ENCODE results near the gene SMIM9.

The SMIM9 gene

DNA sequence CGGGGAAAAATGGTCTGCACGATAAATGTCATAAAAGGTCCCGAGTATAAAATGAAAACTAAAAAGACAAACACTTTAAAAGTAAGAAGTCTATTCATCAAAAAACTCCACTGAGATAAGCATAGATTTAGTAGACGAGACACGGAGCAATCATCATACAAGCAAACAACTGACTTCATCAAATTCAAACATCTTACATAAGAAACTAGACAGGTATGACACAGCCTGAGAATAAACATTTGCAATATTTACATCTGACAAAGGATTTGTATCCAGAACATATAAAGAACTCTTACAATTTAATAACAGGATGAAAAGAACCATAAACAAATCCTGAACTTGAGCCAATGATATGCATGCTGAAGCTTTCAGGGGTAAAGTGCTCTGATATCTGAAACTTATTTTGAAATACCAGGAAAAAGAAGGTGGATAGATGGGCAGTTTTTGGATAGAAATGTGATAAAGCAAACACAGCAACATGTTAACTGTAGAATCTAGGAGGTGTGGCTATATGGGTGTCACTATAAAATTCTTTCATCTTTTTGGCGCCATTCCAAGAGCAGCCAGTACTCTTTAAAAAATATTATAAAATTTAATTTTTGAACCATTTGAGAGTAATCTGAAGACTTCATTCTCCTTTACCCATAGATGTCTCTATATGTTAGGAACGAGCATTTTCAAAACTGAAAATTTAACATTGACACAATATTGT is 41.2 kb downstream of the SMIM9 start:
- POLR2A ChIA-PET, result no interaction called here
- H3K4me1 ChIP-seq (ENCODE audit: control insufficient read depth, insufficient read depth, low read length), result peaks cover 10% of the 10 kb centered on the region; the same call in 1 of the 2 replicates
- no peaks in the 10 kb centered on the region for H3K9me3 ChIP-seq (ENCODE audit: control insufficient read depth, insufficient read depth, low read depth, low read length)
- no peak overlapping the region for H3K27ac ChIP-seq (ENCODE audit: extremely low read depth, low read depth, low read length)
- CTCF ChIA-PET, result interaction anchor here (0.7 to 1.0 kb wide), 2 partner anchors 40 to 44 kb away, joined by 4 read pairs; no protein-coding TSS in a partner anchor
- peaks cover 0 to 9% of the 10 kb centered on the region in 2 experiments; a peak in 1 of 3 replicates for H3K36me3 ChIP-seq (ENCODE audit: control insufficient read depth in 2 of 2, insufficient read depth in 1 of 2, low read length in 2 of 2)
- TF ChIP-seq ZIC2 (tag by site-specific recombination; IDR thresholded peaks at IDR 0.05), result no peak
- TF ChIP-seq, protein P1, sequence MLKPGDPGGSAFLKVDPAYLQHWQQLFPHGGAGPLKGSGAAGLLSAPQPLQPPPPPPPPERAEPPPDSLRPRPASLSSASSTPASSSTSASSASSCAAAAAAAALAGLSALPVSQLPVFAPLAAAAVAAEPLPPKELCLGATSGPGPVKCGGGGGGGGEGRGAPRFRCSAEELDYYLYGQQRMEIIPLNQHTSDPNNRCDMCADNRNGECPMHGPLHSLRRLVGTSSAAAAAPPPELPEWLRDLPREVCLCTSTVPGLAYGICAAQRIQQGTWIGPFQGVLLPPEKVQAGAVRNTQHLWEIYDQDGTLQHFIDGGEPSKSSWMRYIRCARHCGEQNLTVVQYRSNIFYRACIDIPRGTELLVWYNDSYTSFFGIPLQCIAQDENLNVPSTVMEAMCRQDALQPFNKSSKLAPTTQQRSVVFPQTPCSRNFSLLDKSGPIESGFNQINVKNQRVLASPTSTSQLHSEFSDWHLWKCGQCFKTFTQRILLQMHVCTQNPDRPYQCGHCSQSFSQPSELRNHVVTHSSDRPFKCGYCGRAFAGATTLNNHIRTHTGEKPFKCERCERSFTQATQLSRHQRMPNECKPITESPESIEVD (tag by site-specific recombination; IDR thresholded peaks at IDR 0.05), result peak; percentile 77
- no peak overlapping the region for H3K4me3 ChIP-seq (ENCODE audit: low read depth, low read length)

- TF ChIP-seq GLIS1 (tag by site-specific recombination; IDR thresholded peaks at IDR 0.05), result no peak
- TF ChIP-seq ZSCAN4 (tag by site-specific recombination; IDR thresholded peaks at IDR 0.05), result no peak
- TF ChIP-seq PRDM10 (tag by site-specific recombination; IDR thresholded peaks at IDR 0.05), result no peak
- TF ChIP-seq ZNF175 (tag by site-specific recombination; IDR thresholded peaks at IDR 0.05), result no peak
- no peak for TF ChIP-seq ZNF629 (tag by site-specific recombination; IDR thresholded peaks at IDR 0.05)
- TF ChIP-seq ZNF521 (tag by site-specific recombination; IDR thresholded peaks at IDR 0.05), result no peak
- no peak for TF ChIP-seq ZNF132 (tag by site-specific recombination; IDR thresholded peaks at IDR 0.05; ENCODE audit: borderline replicate concordance)
- TF ChIP-seq YY2 (tag by site-specific recombination; IDR thresholded peaks at IDR 0.05), result no peak
- no peak for TF ChIP-seq ZNF610 (tag by site-specific recombination; IDR thresholded peaks at IDR 0.05; ENCODE audit: borderline replicate concordance)
- TF ChIP-seq ZNF140 (tag by site-specific recombination; IDR thresholded peaks at IDR 0.05), result no peak
- no peak for TF ChIP-seq ZNF510 (tag by site-specific recombination; IDR thresholded peaks at IDR 0.05; ENCODE audit: insufficient replicate concordance)
- TF ChIP-seq ZNF324 (tag by site-specific recombination; IDR thresholded peaks at IDR 0.05), result no peak
- TF ChIP-seq GLIS2 (tag by site-specific recombination; IDR thresholded peaks at IDR 0.05), result no peak
- TF ChIP-seq ZSCAN16 (tag by site-specific recombination; IDR thresholded peaks at IDR 0.05), result no peak
- no peak for TF ChIP-seq ZNF704 (tag by site-specific recombination; IDR thresholded peaks at IDR 0.05)
- TF ChIP-seq ZFP3 (tag by site-specific recombination; IDR thresholded peaks at IDR 0.05; ENCODE audit: low read depth), result no peak
- TF ChIP-seq, protein P1 (tag by site-specific recombination; IDR thresholded peaks at IDR 0.05), result no peak
- no peak for TF ChIP-seq ZNF366 (tag by site-specific recombination; conservative IDR thresholded peaks at IDR 0.05)
- Histone ChIP-seq H3K4me3 (ENCODE audit: low read depth, low read length) (no peak overlapping the region), H3K27ac (ENCODE audit: extremely low read depth, low read depth, low read length) (no peak overlapping the region), H3K4me1 (ENCODE audit: control insufficient read depth, insufficient read depth, low read length) (peaks cover 10% of the 10 kb centered on the region; the same call in 1 of the 2 replicates), H3K9me3 (ENCODE audit: control insufficient read depth, insufficient read depth, low read depth, low read length) (no peaks in the 10 kb centered on the region), H3K36me3 (ENCODE audit: control insufficient read depth in 2 of 2, insufficient read depth in 1 of 2, low read length in 2 of 2) (peaks cover 0 to 9% of the 10 kb centered on the region in 2 experiments; a peak in 1 of 3 replicates)
- POLR2A ChIA-PET, result interaction anchor here (1.0 kb wide), 1 partner anchor 13 kb away, joined by 3 read pairs; no protein-coding TSS in a partner anchor
- CTCF ChIA-PET, result interaction anchor here (0.6 kb wide), 1 partner anchor 1395 kb away, joined by 3 read pairs; no protein-coding TSS in a partner anchor
These were observed 42.5 kb downstream of the SMIM9 start for GRCh38 chrX:154791939-154792338.

Data from HEK293 (cell line).